Neuronal stem cell (in vitro differentiated cells): ENCODE data around the gene FBXO42. TPM values are rescaled to one million over a fixed set of nuclear protein-coding genes. Genes with fewer than 3 reads are reported as not detected.

Experiments
- DNase-seq: peaks from one replicate; pipeline ENCODE4 v3.0.0-alpha.2; 2013; ENCODE audit warnings: low spot score
- H2AFZ ChIP-seq: one replicate; pipeline ENCODE4 v1.6.1; 2013; ENCODE audit warnings: mild to moderate bottlenecking, low read length, inconsistent platforms
- H2AK5ac ChIP-seq: 2 replicates; pipeline ENCODE4 v1.6.1; 2013; ENCODE audit warnings: low read depth, mild to moderate bottlenecking, inconsistent platforms, low read length, moderate library complexity, mixed read lengths
- H2BK120ac ChIP-seq: 2 replicates; pipeline ENCODE4 v1.6.1; 2013; ENCODE audit warnings: low read depth, mild to moderate bottlenecking, inconsistent platforms, low read length, moderate library complexity, mixed read lengths
- H2BK12ac ChIP-seq: one replicate; pipeline ENCODE4 v1.6.1; 2013; ENCODE audit warnings: low read length, inconsistent platforms
- H2BK15ac ChIP-seq: 2 replicates; pipeline ENCODE4 v1.6.1; 2013; ENCODE audit warnings: mild to moderate bottlenecking, low read length, inconsistent platforms, mixed read lengths
- H2BK5ac ChIP-seq: one replicate; pipeline ENCODE4 v1.6.1; 2013; ENCODE audit warnings: inconsistent platforms, mild to moderate bottlenecking, low read length, moderate library complexity
- H3K14ac ChIP-seq: one replicate; pipeline ENCODE4 v1.6.1; 2013; ENCODE audit warnings: low read length, inconsistent platforms
- H3K18ac ChIP-seq: 2 replicates; pipeline ENCODE4 v1.6.1; 2013; ENCODE audit warnings: low read length, inconsistent platforms
- H3K23ac ChIP-seq: 2 replicates; pipeline ENCODE4 v1.6.1; 2013; ENCODE audit warnings: low read depth, mild to moderate bottlenecking, mixed read lengths, low read length, inconsistent platforms; ENCODE audit not compliant: poor library complexity
- H3K27ac ChIP-seq: replicated peaks from 3 replicates; pipeline ENCODE4 v1.5.1; 2013; ENCODE audit warnings: low read length, inconsistent platforms
- H3K27me3 ChIP-seq, 3 experiments: 2 replicates each; pipeline ENCODE4 v1.6.1; 2013; ENCODE audit warnings: low read length in 3 of 3, mild to moderate bottlenecking in 2 of 3, inconsistent platforms in 1 of 3, low read depth in 1 of 3, mixed read lengths in 1 of 3, moderate library complexity in 1 of 3; ENCODE audit not compliant: control insufficient read depth in 3 of 3, insufficient read depth in 3 of 3
- H3K36me3 ChIP-seq, 2 donors: replicated peaks in 1 of 2; 2 replicates each; pipeline ENCODE4 v1.6.1; 2013; ENCODE audit warnings: low read length in 2 of 2; ENCODE audit not compliant: control insufficient read depth in 2 of 2, insufficient read depth in 2 of 2
- H3K4ac ChIP-seq: 2 replicates; pipeline ENCODE4 v1.6.1; 2013; ENCODE audit warnings: inconsistent platforms, mild to moderate bottlenecking, low read length, moderate library complexity
- H3K4me1 ChIP-seq, 2 donors: 1 replicate in 1 of 2; 2 replicates in 1 of 2; pipeline ENCODE4 v1.6.1; 2013; ENCODE audit warnings: low read length in 2 of 2, low read depth in 1 of 2; ENCODE audit not compliant: control insufficient read depth in 2 of 2, insufficient read depth in 1 of 2
- H3K4me2 ChIP-seq: one replicate; pipeline ENCODE4 v1.6.1; 2013; ENCODE audit warnings: mild to moderate bottlenecking, low read length, inconsistent platforms; ENCODE audit not compliant: insufficient read depth, poor library complexity, severe bottlenecking
- H3K4me3 ChIP-seq, 2 donors: 2 replicates each; pipeline ENCODE4 v1.5.1; 2013; ENCODE audit warnings: low read length in 2 of 2, mild to moderate bottlenecking in 2 of 2, inconsistent platforms in 1 of 2, moderate library complexity in 1 of 2
- H3K79me1 ChIP-seq: one replicate; pipeline ENCODE4 v1.6.1; 2013; ENCODE audit warnings: low read depth, mild to moderate bottlenecking, inconsistent platforms, low read length, moderate library complexity
- H3K9ac ChIP-seq: one replicate; pipeline ENCODE4 v1.6.1; 2013; ENCODE audit warnings: mild to moderate bottlenecking, low read depth, low read length, inconsistent platforms; ENCODE audit not compliant: poor library complexity
- H3K9me3 ChIP-seq, 2 donors: replicated peaks in 1 of 2; 2 replicates each; pipeline versions ENCODE3 to v1.6.1; 2013; ENCODE audit warnings: low read length in 2 of 2, mild to moderate bottlenecking in 2 of 2, inconsistent platforms in 1 of 2, low read depth in 1 of 2, mixed read lengths in 1 of 2, moderate library complexity in 1 of 2; ENCODE audit not compliant: control insufficient read depth in 2 of 2, insufficient read depth in 1 of 2
- H4K8ac ChIP-seq: one replicate; pipeline ENCODE4 v1.6.1; 2013; ENCODE audit warnings: low read depth, mild to moderate bottlenecking, inconsistent platforms, low read length, moderate library complexity
- H4K91ac ChIP-seq: one replicate; pipeline ENCODE4 v1.6.1; 2013; ENCODE audit warnings: low read length, low read depth, mild to moderate bottlenecking, inconsistent platforms; ENCODE audit not compliant: poor library complexity
- WGBS, 2 donors: extraction: QIAGEN DNeasy Blood & Tissue Kit; methylation state at CpG; one replicate each; pipeline ENCODE4 v1.1.7; 2013; ENCODE audit warnings: missing lambda C conversion rate in 2 of 2, mixed read lengths in 1 of 2; ENCODE audit not compliant: insufficient read length in 2 of 2, insufficient replicate concordance in 1 of 2; ENCODE audit errors: extremely low coverage in 2 of 2; 5-methylcytosine and 5-hydroxymethylcytosine counted together
- small RNA-seq: library from polyadenylated mRNA; stranded (forward); fragments of <200 nt; extraction: miRNeasy Mini kit (QIAGEN cat#:217004); gene quantifications from one replicate; pipeline ENCODE3, GENCODE V24; 2013; ENCODE audit not compliant: insufficient read depth

FBXO42 gene

GRCh38 chr1:16198444-16199156, 153.7 kb downstream of the FBXO42 start:
- Histone ChIP-seq H2BK15ac (no peak overlapping the region), H3K36me3 (peaks cover 0 to 2% of the 10 kb centered on the region in 2 donors), H2AK5ac (no peak overlapping the region), H4K91ac (no peak overlapping the region), H3K9ac (no peak overlapping the region), H3K4me1 (no peaks in the 10 kb centered on the region), H3K23ac (no peak overlapping the region), H3K27ac (no peak overlapping the region), H3K4me2 (no peak overlapping the region), H3K9me3 (no peaks in the 10 kb centered on the region), H3K79me1 (no peaks in the 10 kb centered on the region), H3K27me3 (no peaks in the 10 kb centered on the region), H2BK5ac (no peak overlapping the region), H2BK12ac (no peak overlapping the region), H3K4ac (no peak overlapping the region), H3K4me3 (peak overlapping the region in 1 of 2 donors; percentile 59), H2AFZ (no peak overlapping the region), H2BK120ac (no peak overlapping the region), H3K14ac (peak overlapping the region; percentile 25), H4K8ac (no peak overlapping the region), H3K18ac (no peak overlapping the region)
- no CpG with 5 or more reads among the region's 8 CpGs for WGBS, 2 donors
- DNase-seq: no peak

GRCh38 chr1:16196874-16197273, 155.4 kb downstream of the FBXO42 start:
- no peak overlapping the region for H3K4me2 ChIP-seq
- H3K4me1 ChIP-seq: no peaks in the 10 kb centered on the region
- no peak overlapping the region for H4K8ac ChIP-seq
- no peak overlapping the region for H3K27ac ChIP-seq
- H3K9ac ChIP-seq: no peak overlapping the region
- no peak overlapping the region for H2BK5ac ChIP-seq
- H2AK5ac ChIP-seq: no peak overlapping the region
- no CpG with 5 or more reads among the region's 3 CpGs for WGBS, 2 donors
- no peak overlapping the region for H2BK15ac ChIP-seq
- no peak for DNase-seq
- H3K4ac ChIP-seq: no peak overlapping the region
- no peak overlapping the region for H2AFZ ChIP-seq
- no peak overlapping the region for H3K18ac ChIP-seq
- peaks cover 0 to 4% of the 10 kb centered on the region in 2 donors for H3K36me3 ChIP-seq
- H3K9me3 ChIP-seq: no peaks in the 10 kb centered on the region
- no peaks in the 10 kb centered on the region for H3K27me3 ChIP-seq
- no peak overlapping the region for H3K23ac ChIP-seq
- no peak overlapping the region for H2BK12ac ChIP-seq
- no peak overlapping the region for H4K91ac ChIP-seq
- H2BK120ac ChIP-seq: no peak overlapping the region
- no peaks in the 10 kb centered on the region for H3K79me1 ChIP-seq
- no peak overlapping the region for H3K4me3 ChIP-seq
- no peak overlapping the region for H3K14ac ChIP-seq

Small RNA genes lying within 50 kb of the gene (small RNA-seq; reads per million reads assigned to genes)
- gene MT1XP1: not detected
